SK-N-MC (cell line): ENCODE measurements around the gene FGA.

Source experiments
- EZH2 ChIP-seq: fragments of 200-600 bp; sonication (generic); IDR thresholded peaks from one replicate; pipeline ENCODE4 v1.6.1; 2017; ENCODE audit warnings: antibody characterized with exemption
- FOXP2 ChIP-seq: optimal IDR thresholded peaks from 2 replicates; pipeline ENCODE3; 2011; ENCODE audit warnings: mild to moderate bottlenecking, moderate library complexity; ENCODE audit not compliant: insufficient read depth; ENCODE audit errors: extremely low read length, control extremely low read depth
- POLR2AphosphoS5 ChIP-seq: IDR thresholded peaks from 2 replicates; pipeline ENCODE4 v1.6.1; 2012; ENCODE audit warnings: mild to moderate bottlenecking, low read depth, low read length, borderline replicate concordance

DNA sequence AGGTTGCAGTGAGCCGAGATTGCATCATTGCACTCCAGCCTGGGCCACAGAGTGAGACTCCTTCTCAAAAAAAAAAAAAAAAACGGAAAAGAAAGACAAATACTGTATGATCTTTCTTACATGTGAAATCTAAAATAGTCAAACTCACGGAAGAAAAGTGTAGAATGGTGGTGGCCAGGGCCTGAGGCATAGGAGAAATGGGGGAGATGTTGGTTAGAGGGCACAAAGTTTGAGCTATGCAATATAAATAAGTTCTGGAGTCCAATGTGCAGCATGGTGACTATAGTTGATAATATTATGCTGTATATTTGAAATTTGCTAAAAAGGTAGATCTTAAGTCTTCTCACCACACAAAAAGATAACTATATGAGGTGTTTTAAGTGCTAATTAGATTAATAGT, 1.3 kb upstream of the FGA start:
- no peak for TF ChIP-seq EZH2
- TF ChIP-seq POLR2AphosphoS5: no peak
- no peak for TF ChIP-seq FOXP2
